Mucosa of descending colon (tissue), 3 donors: ENCODE measurements around the gene TP53BP2. TPM values are rescaled to one million over a fixed set of nuclear protein-coding genes. Genes with fewer than 3 reads are reported as not detected.

Experiments used
- ATAC-seq: fragments of 200-7000 bp; cut with Tn5 transposase; one replicate; pipeline ENCODE4 v1.9.1; 2020; ENCODE audit warnings: mild to moderate bottlenecking, moderate library complexity
- DNase-seq, 3 donors: peaks; one replicate each; pipeline ENCODE4 v3.0.0-alpha.2; 2020
- H3K36me3 ChIP-seq: fragments of 200-600 bp; one replicate; pipeline ENCODE4 v1.8.0; 2021; ENCODE audit warnings: low read depth, mild to moderate bottlenecking
- H3K4me1 ChIP-seq: fragments of 200-600 bp; one replicate; pipeline ENCODE4 v1.8.0; 2021; ENCODE audit warnings: low read depth, mild to moderate bottlenecking
- H3K4me3 ChIP-seq: fragments of 200-600 bp; one replicate; pipeline ENCODE4 v1.8.0; 2021; ENCODE audit warnings: mild to moderate bottlenecking
- H3K9me3 ChIP-seq: fragments of 200-600 bp; one replicate; pipeline ENCODE4 v1.8.0; 2021; ENCODE audit warnings: mild to moderate bottlenecking
- intact Hi-C, 2 donors: fragments of 100-400 bp; cut with DNase I in 1 of 2; cut with micrococcal nuclease in 1 of 2; formaldehyde crosslinking; loops; one replicate each; pipeline versions ENCODE4 v1.11.0 to v1.11.1; 2022; cut with DNase I, micrococcal nuclease
- total RNA-seq, 3 donors: library from RNA; stranded (reverse); fragmentation: NEBNext Ultra II Directional in 2 of 3; extraction: Animal tissue kit (Norgen Biotek cat#: 25700) in 2 of 3; gene quantifications; one replicate each; pipeline versions ENCODE4 v1.2.1 to v1.2.4, GENCODE V29; 2021 to 2023
- TF ChIP-seq, protein P1 (sequence below): fragments of 200-600 bp; IDR thresholded peaks from one replicate; pipeline ENCODE4 v1.8.0; 2022; ENCODE audit warnings: antibody characterized with exemption, mild to moderate bottlenecking
- donor health status: DM: no; HTN: no; CAD: no; lungs with moderate emphysema.
- donor health status: DM: no; HTN: no; CAD: no.
- donor health status: DM: no; HTN: yes; CAD: no.

TP53BP2 gene
- total RNA-seq, 3 donors from 2014 or later: 30.6 to 34.5 (median 32.5) TPM

- intact Hi-C loops: no loop called here
- H3K4me3 ChIP-seq: no peak overlapping the region
- peak; percentile 54 for ATAC-seq
- no peaks in the 10 kb centered on the region for H3K36me3 ChIP-seq
- TF ChIP-seq, protein P1, sequence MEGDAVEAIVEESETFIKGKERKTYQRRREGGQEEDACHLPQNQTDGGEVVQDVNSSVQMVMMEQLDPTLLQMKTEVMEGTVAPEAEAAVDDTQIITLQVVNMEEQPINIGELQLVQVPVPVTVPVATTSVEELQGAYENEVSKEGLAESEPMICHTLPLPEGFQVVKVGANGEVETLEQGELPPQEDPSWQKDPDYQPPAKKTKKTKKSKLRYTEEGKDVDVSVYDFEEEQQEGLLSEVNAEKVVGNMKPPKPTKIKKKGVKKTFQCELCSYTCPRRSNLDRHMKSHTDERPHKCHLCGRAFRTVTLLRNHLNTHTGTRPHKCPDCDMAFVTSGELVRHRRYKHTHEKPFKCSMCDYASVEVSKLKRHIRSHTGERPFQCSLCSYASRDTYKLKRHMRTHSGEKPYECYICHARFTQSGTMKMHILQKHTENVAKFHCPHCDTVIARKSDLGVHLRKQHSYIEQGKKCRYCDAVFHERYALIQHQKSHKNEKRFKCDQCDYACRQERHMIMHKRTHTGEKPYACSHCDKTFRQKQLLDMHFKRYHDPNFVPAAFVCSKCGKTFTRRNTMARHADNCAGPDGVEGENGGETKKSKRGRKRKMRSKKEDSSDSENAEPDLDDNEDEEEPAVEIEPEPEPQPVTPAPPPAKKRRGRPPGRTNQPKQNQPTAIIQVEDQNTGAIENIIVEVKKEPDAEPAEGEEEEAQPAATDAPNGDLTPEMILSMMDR: no peak
- no peak for DNase-seq
- H3K9me3 ChIP-seq: no peaks in the 10 kb centered on the region
- peaks cover 4% of the 10 kb centered on the region for H3K4me1 ChIP-seq
These were observed 13.2 kb downstream of the TP53BP2 start for GRCh38 chr1:223832637-223832943.

GRCh38 chr1:223831755-223832636 is 13.8 kb downstream of the TP53BP2 start:
- intact Hi-C loops: no loop called here
- DNase-seq: no peak
- peaks cover 4% of the 10 kb centered on the region for H3K4me1 ChIP-seq
- no peak overlapping the region for H3K4me3 ChIP-seq
- ATAC-seq: peak; percentile 62
- H3K36me3 ChIP-seq: no peaks in the 10 kb centered on the region
- no peaks in the 10 kb centered on the region for H3K9me3 ChIP-seq
- TF ChIP-seq, protein P1: no peak

DNA sequence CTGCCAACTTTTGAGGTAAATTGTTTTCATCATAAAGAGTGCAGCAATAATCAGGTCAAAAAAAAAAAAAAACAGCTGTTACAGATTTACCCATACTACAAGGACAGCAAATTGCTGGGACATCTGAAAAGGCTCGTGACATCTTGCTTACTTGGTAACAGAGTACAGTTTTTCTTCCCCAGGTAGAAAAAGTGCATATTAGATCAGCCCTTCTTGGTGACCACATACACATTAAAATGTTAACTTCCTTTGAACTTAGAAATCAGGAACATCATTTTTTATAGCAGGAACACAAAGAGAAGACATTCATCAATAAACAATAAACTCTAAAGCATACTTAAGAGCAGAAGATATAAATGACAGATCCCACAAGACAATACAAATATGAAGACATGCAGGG is 16.1 kb downstream of the TP53BP2 start:
- TF ChIP-seq, protein P1: no peak
- H3K4me3 ChIP-seq: no peak overlapping the region
- intact Hi-C loops: no loop called here
- no peaks in the 10 kb centered on the region for H3K9me3 ChIP-seq
- no peak for ATAC-seq
- no peaks in the 10 kb centered on the region for H3K36me3 ChIP-seq
- H3K4me1 ChIP-seq: peaks cover 11% of the 10 kb centered on the region
- DNase-seq: no peak

- Histone ChIP-seq H3K36me3 (no peaks in the 10 kb centered on the region), H3K4me3 (no peak overlapping the region), H3K4me1 (peaks cover 11% of the 10 kb centered on the region), H3K9me3 (no peaks in the 10 kb centered on the region)
- TF ChIP-seq, protein P1: no peak
- intact Hi-C loops: no loop called here
- no peak for ATAC-seq
- no peak for DNase-seq
These were observed 17.4 kb downstream of the TP53BP2 start for GRCh38 chr1:223828162-223828848.

GRCh38 chr1:223827193-223827663 is 18.5 kb downstream of the TP53BP2 start:
- intact Hi-C loops: no loop called here
- Histone ChIP-seq H3K4me3 (no peak overlapping the region), H3K36me3 (no peaks in the 10 kb centered on the region), H3K9me3 (no peaks in the 10 kb centered on the region), H3K4me1 (peaks cover 15% of the 10 kb centered on the region)
- peak; percentile 49 for ATAC-seq
- no peak for DNase-seq
- TF ChIP-seq, protein P1: no peak
